Muscle of back (tissue), 13 donors: ENCODE results near the gene CCDC158. TPM values are rescaled to one million over a fixed set of nuclear protein-coding genes. Genes with fewer than 3 reads are reported as not detected.
A peak's percentile ranks its signal among the peaks of the same experiment; 100 is the strongest.
"Not testable (repeated sequence)": the region's sequence is repeated elsewhere in the genome, so short reads cannot be mapped to it uniquely, and the experiment has no call there.

Experiments used
- DNase-seq, 3 donors: peaks; one replicate each; pipeline versions ENCODE4 v3.0.0 to v3.0.0-alpha.2; 2013
- long read RNA-seq, 9 donors: transcript quantifications; one replicate each; lab custom pipeline, GENCODE V29; 2026
- polyA plus RNA-seq, 10 donors: library from polyadenylated mRNA; unstranded; fragments of 120-200 nt; gene quantifications; one replicate each; pipeline ENCODE4 v1.2.1, GENCODE V29; 2013; ENCODE audit not compliant: insufficient read length in 10 of 10

CCDC158 gene
- polyA plus RNA-seq: 1 to 10 TPM in 3 of 10 donors, under 1 TPM in 7; 0.52 to 1.4 (median 0.83) TPM
- long read RNA-seq, donor 1: 0 reads
- long read RNA-seq, donor 2: 0 reads
- long read RNA-seq, donor 3: 0 reads
- long read RNA-seq, donor 4: 0 reads
- long read RNA-seq, donor 5: 0 reads
- long read RNA-seq, donor 6: 0 reads
- long read RNA-seq, donor 7: 0 reads
- long read RNA-seq, donor 8: 0 reads
- long read RNA-seq, donor 9: 0 reads

DNA sequence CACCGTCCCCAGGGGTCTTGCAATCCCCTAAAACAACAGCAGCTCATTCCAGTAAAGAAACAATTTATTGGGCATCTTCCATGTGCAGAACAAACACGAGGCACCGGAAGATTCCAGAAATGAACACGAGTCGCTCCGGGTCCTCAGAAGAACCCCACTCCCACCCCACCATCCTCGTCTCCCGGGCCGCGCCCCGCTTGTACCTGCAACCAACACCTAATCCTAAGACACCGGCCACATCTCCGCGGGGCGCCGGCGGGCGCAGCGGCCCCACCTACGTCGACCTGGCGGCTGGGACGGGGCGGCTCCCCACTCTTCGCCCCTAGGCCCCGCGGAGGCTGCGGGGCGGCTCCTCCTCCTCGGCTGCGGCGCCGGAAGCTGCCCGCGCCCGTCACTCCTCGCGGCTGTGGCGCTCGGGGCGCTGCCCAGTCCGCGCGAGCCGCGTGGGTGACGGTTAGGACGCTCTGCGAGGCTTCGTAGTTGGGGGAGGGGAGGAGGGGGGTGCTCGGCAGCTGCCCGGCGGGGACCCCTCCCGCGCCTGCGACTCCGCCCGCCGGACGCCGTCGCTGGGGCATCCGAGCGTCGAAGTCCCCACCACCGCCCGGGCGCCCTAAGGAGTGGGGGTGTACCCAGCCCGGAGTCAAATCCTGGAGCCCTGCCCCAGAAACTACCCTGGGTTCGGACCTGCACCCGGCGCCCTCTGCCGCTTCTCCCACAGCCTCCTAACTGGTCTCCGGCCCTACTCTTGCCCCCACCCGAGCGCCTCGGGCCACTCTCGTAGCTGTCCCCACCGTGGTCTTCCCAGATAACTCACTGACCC lies at the start of gene CCDC158:
Gene CCDC158 (minus strand): TSS at position 380 of the 820 bp plus-strand sequence. CDS start 17,934 bp downstream, outside the sequence.
- peak in 2 of 3 donors; percentile 25 to 67 for DNase-seq

DNA sequence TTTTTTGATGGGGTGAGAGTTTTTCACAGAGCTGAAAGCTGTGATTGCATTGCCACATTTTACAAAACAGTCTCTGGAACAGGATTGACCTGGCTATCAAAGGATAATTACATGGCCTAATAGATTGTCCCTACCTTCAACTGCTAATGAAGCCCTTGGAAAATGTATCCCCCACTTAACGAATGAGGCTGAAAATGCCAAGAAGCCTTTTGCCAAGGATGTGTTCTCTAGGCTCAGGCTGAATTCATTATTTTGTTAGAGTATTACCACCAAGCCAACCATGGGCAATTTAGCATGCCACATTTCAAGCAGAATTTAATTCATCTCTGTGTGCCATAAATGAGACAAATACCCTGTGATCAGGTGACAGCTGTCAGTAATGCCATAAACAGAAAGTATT lies 49.6 kb upstream of the CCDC158 start:
- DNase-seq: no peak

DNA sequence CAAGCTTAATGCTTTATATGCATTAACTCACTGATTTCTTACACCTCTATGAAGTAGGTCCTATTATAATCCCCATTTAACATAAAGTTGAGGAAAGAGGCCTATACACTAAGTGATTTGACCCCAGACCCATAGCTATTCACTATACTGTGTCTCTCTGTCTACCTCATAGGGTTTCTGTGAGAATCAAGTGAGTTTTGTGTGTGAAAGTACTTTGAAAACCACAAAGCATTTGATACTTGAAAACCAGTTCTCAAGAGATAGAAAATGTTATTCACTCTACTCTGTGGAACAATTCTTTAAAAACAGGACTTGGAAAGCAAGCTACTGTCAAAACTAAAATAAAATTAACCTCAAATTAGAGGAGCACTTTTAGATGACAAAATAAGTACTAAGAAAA lies 49.1 kb upstream of the CCDC158 start:
- no peak for DNase-seq

DNA sequence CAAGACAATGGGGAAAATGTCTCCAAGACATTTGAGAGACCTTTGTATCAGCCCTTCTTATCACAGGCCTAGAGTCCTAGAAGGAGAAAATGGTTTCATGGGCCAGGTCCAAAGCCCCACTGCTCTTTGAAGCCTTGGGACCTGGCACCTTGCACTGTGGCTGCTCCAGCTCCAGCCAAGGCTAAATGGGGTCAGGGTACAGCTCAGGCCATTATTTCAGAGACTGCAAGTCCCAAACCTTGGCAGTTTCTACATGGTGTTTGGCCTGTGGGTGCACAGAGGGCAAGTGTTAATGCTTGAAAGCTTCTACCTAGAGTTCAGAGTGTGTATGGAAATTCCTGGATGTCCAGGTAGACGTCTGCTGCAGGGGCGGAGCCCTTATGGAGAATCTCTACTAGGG lies 42.6 kb upstream of the CCDC158 start:
- DNase-seq: no peak

DNA sequence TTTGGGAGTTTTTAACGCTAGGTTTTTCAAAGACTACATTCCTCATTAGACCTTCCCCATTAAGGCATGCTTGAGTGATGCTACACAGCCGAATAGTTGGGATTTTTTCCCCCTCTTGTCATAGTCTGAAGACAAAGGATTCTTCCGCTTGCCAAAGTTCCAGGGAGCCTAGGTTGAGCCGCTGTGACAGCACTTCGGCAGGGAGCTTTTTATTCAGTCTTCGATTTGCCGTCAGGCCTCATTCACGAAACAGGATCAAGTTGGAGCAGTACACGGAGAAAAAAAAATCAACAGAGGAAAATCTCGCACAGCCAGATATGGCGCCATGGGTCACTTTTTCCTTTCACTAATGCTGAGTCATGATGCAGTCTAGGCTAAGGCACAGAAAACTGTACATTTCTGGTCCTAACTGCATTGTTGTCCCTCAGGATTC lies 38.4 kb upstream of the CCDC158 start:
- DNase-seq: peak; percentile 71 to 81 (median 74)

DNA sequence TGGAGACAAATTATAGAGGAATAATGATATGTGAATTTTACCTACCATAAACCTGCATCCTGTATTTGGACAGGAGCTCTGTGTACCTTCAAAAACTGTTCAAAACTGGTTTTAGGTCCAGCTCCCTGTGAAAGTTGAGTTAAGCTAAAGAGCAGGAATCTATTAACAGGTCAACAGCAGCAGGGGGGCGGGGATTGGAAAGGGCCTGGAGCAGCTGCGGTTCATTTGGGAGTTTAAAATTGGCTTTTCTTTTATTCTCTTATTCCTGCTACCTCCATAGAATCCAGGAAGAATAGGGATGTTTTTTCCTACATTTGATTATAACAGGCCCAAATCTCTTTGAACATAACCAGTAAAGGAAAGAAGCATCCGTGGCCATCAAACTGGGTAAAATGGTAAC lies 37.9 kb upstream of the CCDC158 start:
- DNase-seq: peak; percentile 28 to 78 (median 57)

DNA sequence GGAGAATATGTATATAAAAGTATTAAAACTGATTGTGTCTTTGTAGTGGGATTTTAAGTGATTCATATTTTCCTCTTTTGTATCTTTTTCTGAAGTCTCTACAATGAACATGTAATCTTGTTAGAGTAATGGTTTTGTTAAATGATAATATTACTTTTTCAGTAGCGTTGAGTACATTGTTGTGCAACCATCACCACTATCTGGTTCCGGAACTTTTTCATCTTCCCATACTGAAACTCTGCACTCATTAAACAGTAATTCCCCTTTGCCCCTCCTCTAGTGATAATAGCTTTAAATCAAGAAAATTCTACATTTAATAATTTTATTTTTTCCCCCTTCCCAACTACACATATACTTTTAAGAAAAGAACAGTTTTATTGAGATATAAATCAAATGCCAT lies 37.4 kb upstream of the CCDC158 start:
- DNase-seq: no peak

DNA sequence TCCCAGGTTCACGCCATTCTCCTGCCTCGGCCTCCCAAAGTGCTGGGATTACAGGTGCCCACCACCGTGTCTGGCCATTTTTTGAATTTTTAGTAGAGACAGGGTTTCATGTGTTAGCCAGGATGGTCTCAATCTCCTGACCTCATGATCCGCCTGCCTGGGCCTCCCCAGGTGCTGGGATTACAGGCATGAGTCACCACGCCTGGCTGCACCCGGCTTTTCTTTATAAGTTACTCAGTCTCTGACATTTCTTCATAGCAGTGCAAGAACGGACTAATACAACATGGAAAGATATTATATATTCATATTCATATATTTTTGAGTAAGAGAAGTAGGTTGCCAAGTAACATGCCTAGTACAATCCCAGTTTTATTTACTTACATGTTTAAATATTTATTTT lies 36.9 kb upstream of the CCDC158 start:
- no peak for DNase-seq

DNA sequence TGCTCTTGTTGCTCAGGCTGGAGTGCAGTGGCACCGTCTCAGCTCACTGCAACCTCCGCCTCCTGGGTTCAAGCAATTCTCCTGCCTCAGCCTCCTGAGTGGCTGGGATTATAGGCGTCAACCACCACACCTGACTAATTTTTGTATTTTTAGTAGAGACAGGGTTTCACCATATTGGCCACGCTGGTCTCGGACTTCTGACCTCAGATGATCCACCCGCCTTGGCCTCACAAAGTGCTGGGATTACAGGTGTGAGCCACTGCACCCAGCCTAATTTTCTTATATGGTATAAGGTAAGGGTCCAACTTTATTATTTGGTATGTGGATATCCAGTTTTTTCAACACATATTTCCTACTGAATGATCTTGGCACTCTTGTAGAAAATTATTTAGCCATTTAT lies 33.1 kb upstream of the CCDC158 start:
- DNase-seq: not testable (repeated sequence)

DNA sequence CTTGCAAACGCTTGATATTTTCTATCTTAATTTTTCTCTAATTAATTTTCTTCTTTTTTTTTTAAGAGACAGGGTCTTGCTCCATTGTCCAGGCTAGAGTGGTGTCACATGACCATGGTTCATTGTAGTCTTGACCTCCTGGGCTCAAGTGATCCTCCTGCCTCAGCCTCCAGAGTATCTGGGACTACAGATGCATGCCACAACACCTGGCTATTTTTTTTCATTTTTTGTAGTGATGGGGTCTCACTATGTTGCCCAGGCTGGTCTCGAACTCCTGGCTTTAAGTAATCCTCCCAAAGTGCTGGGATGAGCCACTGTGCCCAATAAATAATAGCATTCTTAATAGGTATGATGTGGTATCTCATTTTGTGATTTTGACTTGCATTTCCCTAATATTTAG lies 32.3 kb upstream of the CCDC158 start:
- DNase-seq: no peak

DNA sequence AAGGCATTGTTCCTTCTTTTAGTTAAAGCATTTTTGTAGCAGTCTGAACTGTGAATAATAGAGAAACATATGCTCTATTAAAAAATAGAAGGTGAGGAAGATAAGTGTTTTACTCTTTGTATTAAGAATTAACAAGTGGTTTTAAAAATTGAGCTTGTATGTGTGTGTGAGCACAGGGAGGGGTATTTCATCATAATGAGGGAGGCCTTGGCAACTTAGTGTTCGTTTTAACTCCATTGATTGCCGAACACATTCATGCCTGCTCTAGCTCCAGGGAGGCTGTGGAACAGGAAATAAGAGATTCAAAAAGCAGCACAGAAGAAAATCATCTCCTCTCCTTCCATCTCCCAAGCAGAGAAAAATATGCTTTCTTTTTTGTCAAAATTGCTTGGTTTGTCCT lies 28.9 kb upstream of the CCDC158 start:
- DNase-seq: peak in 1 of 3 donors; percentile 9

DNA sequence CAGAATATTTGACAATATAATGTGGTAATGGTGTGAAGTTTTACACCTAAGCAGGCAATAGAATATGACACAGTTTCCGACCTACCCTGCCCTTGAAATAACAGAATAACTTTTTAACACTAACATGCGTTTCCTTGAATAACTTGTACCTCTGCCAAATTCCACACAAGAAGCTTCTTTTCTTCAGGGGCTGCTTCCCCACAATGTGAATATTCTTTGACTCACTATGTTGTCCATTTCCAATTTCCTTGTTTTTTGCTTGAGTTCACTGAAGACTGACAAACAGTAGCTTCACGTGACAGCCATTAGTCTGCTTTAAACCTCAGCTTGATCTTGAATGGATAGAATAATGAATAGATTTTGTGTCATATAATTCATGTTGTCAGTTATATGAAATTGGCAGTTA lies 28.4 kb upstream of the CCDC158 start:
- peak in 1 of 3 donors; percentile 12 for DNase-seq

DNA sequence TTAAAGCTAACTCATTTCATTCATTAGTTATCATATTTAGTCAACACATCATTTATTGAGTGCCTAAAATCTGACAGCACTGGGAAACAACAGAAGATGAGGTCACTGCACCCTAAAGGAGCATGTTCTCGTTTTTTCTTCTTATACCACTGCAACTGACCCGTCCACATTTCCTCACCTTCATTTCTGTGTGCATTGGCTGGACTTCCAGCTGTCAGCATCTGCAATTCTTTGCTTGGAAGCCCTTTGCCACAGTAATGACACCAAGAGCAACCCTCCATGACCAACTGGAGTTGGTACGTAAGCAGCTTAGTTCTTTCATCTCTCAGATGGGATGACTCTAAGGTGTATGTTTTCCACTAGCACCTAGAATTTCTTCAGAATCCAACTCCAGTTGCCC lies 27.3 kb upstream of the CCDC158 start:
- DNase-seq: no peak

DNA sequence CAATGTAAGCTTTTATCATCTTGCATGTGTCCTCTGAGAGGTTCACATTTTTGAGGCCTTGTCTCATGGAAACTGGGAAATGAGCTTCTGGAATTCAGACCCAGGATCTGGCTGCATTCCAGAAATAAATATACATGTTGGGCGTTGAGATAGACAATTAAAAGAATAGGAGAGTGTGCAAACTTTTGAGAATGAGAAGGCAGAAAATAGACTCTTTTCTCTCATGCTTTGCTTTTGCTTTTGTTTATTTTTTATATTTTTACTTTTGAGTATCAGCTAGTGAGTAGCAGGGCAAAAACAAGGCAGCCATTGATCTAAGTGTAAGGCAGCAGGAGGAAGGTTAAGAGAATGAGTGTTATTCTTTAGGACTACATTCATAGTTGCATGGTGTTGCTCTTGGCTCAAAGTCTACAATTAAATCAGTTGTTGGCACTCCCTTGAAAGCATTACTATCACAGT lies 26.5 kb upstream of the CCDC158 start:
- peak in 2 of 3 donors; percentile 28 to 47 for DNase-seq

DNA sequence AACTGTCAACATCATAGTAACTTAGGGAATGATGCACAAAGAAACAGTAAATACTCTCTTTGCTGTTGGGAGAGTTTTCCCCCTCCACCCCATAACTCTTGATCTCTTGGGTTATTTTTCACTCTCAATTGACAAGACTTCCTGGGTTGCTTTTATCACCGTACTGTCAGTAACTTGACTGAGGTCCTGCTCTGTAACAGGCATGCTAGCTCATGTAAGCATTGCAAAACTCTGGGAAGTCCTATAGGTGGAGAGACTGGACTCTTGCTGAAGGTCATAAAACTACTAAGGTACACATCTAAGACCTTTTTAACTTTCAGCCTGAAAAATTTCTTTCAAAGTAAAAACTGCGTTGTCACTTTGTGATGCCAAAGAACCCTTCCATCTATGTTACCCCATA lies 25.0 kb upstream of the CCDC158 start:
- no peak for DNase-seq

DNA sequence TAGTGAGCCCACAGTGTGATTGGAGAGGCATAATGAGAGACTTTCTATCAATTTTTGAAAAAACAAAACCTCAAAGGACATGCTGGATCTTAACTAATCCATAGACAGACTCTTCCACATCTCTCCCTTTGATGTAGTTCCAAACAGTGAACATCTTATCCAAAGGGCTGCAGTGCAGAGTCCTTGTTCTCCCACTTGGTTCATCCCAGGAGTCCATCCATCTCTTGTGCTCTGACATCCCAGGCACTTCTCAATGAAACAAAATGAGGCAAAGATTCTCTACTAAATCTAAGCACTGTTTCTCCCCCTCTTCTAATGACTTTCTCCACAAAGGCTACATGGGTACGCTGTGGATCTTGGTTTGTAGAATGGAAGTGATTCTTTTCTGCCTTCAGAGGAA lies 22.4 kb upstream of the CCDC158 start:
- DNase-seq: no peak

DNA sequence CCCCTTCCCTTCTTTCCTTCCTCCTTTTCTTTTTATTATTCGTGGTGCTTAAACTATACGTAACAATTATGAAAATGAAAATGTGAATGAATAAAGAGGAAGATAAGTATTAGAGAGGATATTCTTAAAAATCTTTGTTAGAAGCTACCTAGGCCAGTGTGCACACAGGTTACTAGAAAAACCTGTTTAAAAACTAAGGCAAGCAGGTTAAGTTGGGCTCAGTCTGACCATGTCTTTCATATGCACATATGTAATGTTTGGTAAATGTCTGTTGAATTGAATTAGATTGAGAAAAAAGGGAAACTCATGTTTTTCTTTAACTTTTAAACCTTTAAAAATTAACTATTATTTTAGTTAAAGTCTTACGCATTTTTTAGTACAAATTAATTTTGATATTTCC lies 21.9 kb upstream of the CCDC158 start:
- DNase-seq: no peak

DNA sequence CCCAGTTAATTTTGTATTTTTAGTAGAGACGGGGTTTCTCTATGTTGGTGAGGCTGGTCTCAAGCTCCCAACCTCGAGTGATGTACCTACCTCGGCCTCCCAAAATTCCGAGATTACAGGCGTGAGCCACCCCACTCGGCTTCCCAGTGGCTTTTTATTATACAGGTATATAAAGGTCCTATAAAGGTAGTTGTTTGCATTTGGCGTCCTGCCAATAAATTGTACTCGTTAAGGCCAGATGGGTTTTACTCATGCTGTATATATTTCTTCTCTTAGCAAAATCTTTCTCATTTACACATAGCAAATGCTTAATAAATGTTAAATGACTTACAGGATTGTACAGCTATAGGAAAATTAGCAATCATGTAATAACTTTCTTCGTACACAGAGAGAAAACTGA lies 20.9 kb upstream of the CCDC158 start:
- no peak for DNase-seq

DNA sequence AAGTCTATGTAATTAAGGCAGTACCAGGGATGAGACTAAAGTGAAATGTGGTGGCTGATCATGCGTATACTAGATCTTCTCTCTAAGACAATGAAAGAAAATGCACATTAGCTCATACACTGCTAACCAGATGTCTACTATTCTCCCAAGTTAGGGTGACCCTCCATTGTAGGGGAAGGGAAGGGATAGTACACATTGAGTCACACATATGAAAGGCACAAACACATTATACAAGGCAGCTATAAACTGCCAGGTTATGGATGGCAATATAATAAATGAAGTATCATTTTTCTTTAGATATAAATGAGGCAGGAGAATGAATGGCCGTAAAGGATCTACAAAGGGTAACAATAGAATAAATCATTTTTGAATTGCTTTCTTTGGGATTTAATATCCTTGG lies 18.6 kb upstream of the CCDC158 start:
- DNase-seq: no peak

DNA sequence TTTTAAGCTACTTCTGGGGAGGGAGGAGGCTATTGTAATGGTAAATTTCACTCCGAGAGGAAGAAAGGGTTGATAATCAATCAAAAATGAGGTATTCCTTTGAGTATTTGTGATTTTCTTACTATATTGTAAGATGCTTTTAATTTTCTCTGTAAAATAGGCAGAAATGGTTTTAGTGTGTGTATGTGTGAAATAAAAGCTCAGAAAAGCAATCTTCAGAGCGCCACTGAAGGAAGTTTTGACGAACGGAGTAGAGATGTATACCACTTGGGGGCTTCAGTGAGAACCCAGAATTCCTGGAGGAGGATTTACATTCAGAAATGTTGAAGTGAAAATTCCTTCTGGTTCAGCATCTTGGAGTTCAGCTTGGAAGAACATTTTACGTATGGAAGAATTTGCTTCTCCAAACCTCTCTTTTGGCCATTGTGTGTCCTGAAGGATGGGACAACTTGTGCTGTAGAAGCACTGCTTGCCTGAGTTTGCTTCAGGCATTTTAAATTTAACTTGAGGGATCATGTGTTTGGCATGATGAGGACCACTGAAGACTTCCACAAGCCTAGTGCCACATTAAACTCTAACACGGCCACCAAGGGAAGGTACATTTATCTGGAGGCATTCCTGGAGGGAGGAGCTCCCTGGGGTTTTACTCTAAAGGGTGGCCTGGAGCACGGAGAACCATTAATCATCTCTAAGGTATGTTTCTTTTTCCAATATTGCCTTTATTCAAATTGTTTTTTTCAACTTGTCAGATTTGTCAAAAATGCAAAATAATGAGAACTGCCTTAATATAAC lies 14.8 kb upstream of the CCDC158 start:
- peak in 1 of 3 donors; percentile 51 for DNase-seq

DNA sequence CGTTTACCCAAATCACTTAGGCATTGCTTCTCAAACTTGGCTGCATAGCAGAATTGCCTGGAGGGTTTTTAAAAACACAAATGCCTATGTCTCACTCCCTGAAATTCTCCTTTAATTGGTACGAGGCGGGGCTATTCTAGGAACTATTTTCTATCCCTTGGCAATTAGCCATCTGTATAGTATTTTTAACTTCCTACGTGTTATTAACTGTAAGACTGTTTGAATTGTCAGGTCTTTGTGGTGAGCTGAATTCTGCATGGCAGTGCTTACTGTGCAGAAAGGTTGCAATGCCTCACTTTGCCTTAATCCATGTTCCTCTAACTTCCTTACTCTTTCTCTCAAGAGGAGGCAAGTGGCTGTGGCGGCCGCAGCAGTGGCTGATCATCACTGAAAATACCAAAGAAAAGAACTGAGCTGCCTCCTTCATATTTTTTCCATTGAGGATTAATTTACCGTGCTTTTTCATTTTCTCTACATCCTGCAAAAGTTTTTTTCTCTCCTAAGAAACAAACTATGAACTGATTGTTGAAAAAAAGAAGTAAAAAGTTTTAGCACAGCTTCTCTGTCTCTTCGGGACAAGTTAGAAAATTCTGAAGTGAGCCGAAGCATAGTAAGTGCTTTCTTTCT lies 14.1 kb upstream of the CCDC158 start, which contains the start of gene SHROOM3:
Gene SHROOM3 (plus strand): TSS at position 329 of the 627 bp plus-strand sequence. CDS start 824 bp downstream, outside the sequence.
- peak in 1 of 3 donors; percentile 55 for DNase-seq
